HFF-Myc (cell line): ENCODE data around the gene PRKAR1B.

Experiments
- DNase-seq: peaks from one replicate; pipeline ENCODE4 v3.0.0-alpha.2; 2011; ENCODE audit warnings: low read depth; ENCODE audit errors: extremely low read depth
- H3K4me3 ChIP-seq: replicated peaks from 2 replicates; pipeline ENCODE4 v1.5.1; 2011; ENCODE audit warnings: low read depth, mild to moderate bottlenecking, control low read depth, low read length
- TF ChIP-seq, protein P1 (sequence below): IDR thresholded peaks from 2 replicates; pipeline ENCODE4 v1.5.1; 2012; ENCODE audit warnings: mild to moderate bottlenecking, low read depth, low read length, control low read depth; ENCODE audit errors: missing control alignments

Gene PRKAR1B

DNA sequence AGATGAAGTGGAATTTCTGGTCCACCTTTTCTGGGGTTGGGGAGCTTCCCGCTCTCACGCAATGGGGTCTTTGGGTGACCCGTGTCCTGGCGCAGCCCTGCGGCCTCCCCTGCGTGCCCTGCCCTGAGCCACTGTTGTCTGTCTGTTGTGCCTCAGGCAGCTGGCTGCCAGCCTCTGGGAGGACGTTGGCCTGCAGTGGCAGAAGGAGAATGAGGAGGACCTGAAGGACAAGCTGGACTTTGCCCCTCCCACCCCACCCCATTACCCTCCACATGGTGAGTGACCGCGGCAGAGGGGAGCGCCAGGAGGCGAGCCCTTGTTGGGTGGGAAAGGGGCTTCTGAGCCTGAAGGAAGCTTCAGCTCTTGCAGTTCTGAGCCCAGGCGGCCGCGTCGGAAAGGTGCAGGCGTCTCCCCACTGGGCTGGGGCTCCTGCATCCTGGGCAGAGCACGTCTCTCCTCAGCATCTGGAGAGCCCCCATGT is 14.2 kb upstream of the PRKAR1B start:
- TF ChIP-seq, protein P1, sequence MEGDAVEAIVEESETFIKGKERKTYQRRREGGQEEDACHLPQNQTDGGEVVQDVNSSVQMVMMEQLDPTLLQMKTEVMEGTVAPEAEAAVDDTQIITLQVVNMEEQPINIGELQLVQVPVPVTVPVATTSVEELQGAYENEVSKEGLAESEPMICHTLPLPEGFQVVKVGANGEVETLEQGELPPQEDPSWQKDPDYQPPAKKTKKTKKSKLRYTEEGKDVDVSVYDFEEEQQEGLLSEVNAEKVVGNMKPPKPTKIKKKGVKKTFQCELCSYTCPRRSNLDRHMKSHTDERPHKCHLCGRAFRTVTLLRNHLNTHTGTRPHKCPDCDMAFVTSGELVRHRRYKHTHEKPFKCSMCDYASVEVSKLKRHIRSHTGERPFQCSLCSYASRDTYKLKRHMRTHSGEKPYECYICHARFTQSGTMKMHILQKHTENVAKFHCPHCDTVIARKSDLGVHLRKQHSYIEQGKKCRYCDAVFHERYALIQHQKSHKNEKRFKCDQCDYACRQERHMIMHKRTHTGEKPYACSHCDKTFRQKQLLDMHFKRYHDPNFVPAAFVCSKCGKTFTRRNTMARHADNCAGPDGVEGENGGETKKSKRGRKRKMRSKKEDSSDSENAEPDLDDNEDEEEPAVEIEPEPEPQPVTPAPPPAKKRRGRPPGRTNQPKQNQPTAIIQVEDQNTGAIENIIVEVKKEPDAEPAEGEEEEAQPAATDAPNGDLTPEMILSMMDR, result no peak

DNA sequence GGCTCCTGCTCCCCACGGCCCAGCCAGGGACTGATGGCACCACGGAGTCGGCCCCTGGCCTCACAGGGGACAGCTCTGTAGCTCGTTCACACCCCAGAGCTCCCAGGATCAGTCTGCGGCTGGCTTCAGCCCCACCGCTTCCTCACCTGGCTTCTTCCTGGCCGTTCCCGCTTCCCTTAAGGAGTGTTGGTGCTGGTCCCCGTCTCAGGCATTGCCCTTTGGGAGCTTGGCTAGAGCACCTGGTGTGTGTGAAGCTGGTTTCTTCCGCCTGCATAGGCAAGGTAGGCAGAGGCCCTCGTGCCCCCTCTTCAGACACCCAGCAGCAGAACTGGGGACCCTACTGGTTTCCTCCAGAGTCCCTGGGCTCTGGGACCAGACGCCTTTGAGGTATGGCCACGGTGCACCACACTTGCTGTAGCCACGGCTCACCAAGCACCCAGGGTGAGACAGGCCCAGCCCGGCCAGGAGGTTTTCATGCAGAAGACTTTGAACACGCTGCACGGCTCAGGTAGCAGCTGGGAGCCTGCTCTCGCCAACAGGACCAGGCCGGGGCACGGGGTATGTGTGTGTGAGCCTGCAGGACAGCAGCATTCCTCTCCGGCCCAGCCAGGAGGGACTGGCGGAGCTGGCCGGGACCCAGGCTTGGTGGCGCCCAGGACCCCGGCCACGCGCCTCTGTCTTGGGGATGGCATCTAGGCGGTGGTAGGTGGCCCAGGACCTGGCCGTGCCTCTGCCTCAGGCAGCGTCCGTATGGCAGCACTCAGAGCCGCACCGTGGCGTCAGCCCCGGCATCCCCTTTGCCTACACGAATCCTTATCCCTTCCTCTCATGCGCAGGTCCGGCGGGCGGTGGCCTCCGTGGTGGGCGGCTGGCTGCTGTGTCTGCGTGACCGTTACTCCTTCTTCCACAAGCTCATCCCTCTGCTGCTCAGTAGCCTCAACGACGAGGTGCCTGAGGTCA is 13.2 kb upstream of the PRKAR1B start:
- TF ChIP-seq, protein P1, result no peak
- no peak overlapping the region for H3K4me3 ChIP-seq
- no peak for DNase-seq

More for the DNA sequence above, 14.2 kb upstream of the PRKAR1B start:
- no peak overlapping the region for H3K4me3 ChIP-seq
- DNase-seq, result no peak

DNA sequence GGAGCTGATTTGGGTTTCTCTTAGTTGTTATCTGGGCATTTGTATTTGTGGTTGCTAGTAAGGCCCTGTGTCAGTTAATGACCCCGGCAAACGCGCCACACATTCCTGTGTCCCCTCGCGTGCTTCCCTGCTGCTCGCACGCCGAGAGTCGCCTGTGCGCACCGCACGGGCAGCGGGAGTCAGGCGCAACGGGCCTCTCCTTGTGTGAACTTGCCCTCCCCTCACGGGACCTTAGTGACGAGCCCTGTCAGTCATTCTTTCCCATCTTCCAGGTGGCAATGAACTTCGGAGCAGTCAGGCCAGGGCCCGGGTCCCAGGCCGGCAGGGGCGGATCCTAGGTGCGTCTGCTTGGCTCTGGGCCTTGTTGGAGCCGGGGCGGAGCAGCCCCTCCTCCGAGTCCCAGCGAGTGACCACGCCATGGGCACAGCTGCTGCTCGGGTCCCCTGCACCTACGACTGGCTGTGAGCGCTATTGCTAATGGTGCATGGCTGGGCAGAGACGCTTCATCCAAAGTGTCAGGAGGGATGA is 12.4 kb upstream of the PRKAR1B start:
- TF ChIP-seq, protein P1, result no peak
- no peak for DNase-seq
- H3K4me3 ChIP-seq, result no peak overlapping the region

DNA sequence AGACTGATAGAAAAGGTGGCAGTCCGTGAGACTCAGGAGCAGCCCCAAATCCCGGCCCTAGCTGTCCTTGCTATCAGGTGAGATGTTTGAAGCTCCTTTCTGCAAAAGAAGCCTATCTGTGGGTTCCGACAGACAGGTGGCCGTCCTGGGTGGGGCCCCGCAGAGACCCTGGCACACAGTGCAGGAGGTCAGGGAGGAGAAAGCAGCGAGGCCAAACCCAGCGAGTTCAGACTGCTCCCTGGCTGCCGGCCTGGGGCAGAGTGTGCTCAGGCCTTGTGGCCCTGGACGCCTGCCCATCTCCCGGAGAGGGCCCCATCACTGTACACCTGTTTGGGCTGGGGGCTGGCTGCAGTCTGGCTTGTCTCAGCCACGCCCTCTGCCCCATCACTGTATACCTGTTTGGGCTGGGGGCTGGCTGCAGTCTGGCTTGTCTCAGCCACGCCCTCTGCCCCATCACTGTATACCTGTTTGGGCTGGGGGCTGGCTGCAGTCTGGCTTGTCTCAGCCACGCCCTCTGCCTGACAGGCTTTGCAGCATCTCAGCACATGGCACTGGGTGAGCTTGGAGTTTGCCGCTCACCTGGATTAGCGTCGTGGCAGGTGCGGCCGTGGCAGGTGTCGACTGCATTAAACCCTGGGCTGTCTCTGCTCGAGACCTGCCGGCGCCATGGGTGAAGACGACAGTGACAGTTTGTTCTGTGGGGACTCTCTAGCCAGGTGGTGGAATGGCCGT is 11.8 kb upstream of the PRKAR1B start:
- no peak overlapping the region for H3K4me3 ChIP-seq
- TF ChIP-seq, protein P1, result no peak
- no peak for DNase-seq

DNA sequence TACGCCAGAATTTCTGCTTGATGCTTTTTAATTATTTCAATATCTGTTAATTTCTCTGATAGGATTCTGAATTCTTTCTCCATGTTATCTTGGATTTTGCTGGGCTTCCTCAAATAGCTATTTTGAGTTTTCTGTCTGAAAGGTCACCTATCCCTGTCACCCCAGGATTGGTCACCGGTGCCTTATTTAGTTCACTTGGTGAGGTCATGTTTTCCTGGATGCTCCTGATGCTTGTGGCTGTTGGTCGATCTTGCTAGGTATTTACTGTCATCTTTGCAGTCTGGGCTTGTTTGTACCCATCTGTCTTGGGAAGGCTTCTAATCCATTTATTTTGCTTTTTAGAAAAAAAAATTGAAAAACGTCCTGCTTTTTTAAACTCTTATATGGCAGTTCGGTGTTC is 11.2 kb upstream of the PRKAR1B start:
- DNase-seq, result no peak
- H3K4me3 ChIP-seq, result no peak overlapping the region
- TF ChIP-seq, protein P1, result no peak

DNA sequence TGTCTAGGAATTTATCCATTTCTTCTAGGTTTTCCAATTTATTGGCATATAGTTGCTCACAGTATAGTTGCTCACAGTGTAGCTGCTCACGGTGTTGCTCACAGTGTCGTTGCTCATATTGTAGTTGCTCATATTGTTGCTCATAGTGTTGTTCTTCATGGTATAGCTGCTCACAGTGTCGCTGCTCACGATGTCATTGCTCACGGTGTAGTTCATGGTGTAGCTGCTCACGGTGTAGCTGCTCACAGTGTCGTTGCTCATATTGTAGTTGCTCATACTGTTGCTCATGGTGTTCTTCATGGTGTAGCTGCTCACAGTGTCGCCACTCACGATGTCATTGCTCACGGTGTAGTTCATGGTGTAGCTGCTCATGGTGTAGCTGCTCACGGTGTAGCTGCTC is 7.7 kb upstream of the PRKAR1B start:
- DNase-seq, result no peak
- no peak overlapping the region for H3K4me3 ChIP-seq
- TF ChIP-seq, protein P1, result no peak
